Measurements from ENCODE around the gene SLC47A1.

The SLC47A1 gene

DNA sequence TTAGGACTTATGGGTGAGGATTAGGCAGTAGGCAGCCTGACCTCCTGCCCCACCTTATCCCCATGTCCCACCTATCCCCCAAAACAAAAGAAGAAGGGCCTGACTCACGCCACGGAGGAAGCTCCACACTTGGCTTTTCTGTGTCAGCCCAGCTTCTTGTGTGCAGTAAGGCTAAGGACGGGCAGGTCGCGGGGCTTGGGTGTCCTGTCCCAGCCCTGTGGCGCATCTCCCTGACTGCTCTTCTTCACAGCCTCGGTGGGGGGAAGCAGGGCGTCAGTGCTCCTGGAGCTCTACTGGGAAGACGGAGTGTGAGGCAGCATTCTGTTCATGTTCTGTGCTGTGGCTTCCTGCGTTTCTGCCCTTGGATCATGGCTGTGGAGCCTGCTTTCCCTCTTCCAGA, 80.3 kb downstream of the SLC47A1 start:
- no peak for DNase-seq

DNA sequence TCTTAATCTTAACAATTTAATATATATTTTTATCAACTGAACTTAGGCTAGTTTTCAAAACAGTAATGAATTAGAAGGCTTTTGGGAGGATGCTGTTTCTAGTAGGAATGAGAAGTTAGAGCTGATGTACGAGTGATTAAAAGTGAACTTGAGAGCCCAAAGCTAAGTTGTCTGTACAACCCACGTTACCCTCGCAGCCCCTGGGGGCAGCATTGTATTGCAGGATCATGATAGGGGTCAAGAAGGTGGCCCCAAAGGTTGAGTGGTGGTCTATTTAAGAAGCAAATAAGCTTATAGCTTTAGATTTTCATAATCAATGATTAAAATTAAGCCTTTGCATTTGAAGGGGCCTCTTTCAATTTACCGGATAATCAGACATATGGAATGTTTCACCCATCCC, 81.2 kb downstream of the SLC47A1 start:
- no peak for DNase-seq

DNA sequence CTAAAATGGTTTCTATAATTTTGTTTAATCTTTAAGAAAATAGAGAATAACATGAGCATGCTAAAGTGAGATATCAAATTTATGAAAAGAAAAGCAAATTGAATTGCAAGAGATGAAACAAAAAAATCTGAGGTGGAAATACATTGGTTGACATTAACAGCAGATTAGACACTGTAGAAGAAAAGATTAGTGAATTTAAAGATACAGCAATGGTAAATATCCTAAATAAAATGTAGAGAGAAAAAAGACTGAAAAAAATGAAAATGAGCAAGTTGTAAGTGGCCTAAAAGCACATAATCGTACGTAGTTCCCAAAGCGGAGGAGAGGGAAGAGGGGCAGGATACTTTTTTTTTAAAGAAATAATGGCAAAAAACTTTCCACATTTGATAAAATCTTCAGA, 84.4 kb downstream of the SLC47A1 start:
- no peak for DNase-seq

DNA sequence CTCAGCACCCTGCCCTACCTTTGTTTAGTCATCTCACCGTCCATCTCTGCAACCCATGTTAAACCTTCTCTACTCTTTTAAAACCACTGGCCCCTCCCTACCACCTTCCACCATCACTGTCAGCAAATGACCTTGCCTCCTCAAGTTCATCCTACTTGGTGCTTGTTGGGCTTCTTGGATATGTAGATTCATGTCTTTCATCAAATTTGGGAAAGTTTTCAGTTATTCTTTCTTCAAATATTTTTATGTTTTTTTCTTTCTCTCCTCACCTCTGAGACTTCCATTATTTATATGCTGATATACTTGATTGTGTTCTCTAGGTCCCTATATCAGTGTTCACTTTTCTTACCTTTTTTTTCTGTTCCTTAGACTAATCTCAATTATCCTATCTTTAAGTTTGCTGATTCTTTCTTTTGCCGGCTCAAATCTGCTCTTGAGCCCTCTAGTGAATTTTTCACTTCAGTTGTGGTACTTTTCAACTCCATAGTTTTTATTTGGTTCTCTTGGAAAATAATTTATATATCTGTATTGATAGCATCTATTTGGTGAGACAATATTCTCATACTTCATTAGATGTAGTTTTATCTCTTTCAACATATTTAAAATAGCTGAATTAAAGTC, 86.2 kb downstream of the SLC47A1 start:
- DNase-seq, result no peak

DNA sequence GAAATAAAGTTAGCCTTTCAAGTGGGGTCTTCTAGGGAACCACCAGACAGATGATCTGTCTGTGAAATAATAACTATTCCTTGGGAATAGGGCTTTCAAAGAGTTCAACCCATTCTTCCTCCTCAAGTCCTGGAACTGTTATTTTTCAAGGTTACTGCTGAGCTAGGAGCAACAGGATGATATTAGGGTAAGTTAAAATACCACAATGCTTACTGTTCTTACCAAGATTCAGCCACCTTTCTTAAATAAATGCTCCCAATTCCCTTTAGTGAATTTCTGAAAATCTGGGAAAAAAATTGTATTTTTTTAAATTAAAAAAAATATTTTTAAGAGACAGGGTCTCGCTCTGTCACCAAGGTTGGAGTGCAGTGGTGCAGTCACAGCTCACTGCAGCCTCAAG, 88.0 kb downstream of the SLC47A1 start:
- DNase-seq, result no peak

DNA sequence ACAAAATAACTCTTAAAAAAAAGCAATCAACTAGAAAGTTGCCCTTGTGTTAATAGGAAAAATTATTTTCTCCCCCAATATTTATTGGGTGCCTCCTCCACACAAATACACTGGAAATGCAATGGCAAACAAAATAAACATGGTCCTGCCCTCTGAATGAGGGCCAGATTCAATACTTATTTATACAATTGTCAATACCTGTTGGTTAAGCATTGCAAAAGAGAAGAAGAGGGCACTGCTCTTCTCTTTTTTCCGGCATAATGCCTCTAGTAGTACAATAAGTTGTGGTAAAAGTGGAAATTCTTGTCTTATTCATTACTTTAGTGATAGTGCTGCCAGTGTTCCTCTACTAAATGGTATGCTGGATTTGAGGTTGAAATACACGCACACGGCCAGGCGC, 92.4 kb downstream of the SLC47A1 start:
- no peak for DNase-seq
